ENCODE results near the gene OR4C15.

The OR4C15 gene

DNA sequence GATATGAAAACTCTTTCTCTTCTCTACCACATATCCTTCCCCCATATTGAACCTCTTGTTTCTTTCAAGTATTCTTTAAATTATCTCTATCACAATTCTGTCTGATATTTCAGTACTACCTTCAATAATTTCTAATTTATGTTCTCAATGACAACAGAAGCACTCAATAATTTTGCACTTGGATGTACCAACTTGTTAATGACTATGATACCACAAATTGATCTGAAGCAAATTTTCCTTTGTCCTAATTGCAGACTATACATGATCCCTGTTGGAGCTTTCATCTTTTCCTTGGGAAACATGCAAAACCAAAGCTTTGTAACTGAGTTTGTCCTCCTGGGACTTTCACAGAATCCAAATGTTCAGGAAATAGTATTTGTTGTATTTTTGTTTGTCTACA is at the start of gene OR4C15:
OR4C15 (plus strand) TSS at position 301 of the 400 bp plus-strand sequence; CDS start at position 301, 0 bp downstream.
- no peak for DNase-seq (ENCODE audit: low read depth in 2 of 2)

DNA sequence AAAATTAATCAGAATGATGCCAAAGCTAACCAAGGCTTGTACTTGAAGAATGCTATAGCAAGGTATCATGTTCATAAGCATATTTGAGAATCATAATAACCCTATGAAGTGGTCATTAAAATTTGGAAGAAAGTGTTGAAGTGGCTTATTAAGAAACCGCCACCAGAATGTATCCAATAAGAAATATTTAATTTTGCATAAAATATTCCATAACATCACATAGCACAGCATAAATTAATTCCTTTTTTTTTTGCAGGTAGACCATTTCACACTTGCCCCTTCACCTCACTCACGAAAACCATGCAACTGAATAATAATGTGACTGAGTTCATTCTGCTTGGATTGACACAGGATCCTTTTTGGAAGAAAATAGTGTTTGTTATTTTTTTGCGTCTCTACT is 17.6 kb downstream of the OR4C15 start, which contains the start of gene OR4C16:
OR4C16 (plus strand) TSS at position 301 of the 400 bp plus-strand sequence; CDS start at position 301, 0 bp downstream.
- no peak for DNase-seq (ENCODE audit: low read depth in 2 of 2)

DNA sequence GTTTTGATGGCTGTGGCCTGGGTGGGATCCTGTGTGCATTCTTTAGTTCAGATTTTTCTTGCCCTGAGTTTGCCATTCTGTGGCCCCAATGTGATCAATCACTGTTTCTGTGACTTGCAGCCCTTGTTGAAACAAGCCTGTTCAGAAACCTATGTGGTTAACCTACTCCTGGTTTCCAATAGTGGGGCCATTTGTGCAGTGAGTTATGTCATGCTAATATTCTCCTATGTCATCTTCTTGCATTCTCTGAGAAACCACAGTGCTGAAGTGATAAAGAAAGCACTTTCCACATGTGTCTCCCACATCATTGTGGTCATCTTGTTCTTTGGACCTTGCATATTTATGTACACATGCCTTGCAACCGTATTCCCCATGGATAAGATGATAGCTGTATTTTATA is 18.3 kb downstream of the OR4C15 start:
- DNase-seq (ENCODE audit: low read depth in 2 of 2), result no peak
